COLO668 (cell line): ENCODE data around the gene TTLL5.
"Not testable (repeated sequence)": the region's sequence is repeated elsewhere in the genome, so short reads cannot be mapped to it uniquely, and the experiment has no call there.

Experiments used
- DNase-seq: peaks from one replicate; lab custom pipeline; 2025; ENCODE audit not compliant: unreplicated experiment; lab: John Stamatoyannopoulos, UW

Gene TTLL5

GRCh38 chr14:75649773-75650172, 11.3 kb upstream of the TTLL5 start:
- no peak for DNase-seq

GRCh38 chr14:75650253-75651058, 10.6 kb upstream of the TTLL5 start:
- DNase-seq, result no peak

GRCh38 chr14:75653563-75653962, 7.5 kb upstream of the TTLL5 start:
- no peak for DNase-seq

GRCh38 chr14:75654127-75654732, 6.8 kb upstream of the TTLL5 start:
- peak; percentile 77 for DNase-seq

GRCh38 chr14:75655235-75655634, 5.8 kb upstream of the TTLL5 start:
- no peak for DNase-seq

- DNase-seq, result no peak
Observed at GRCh38 chr14:75657331-75657730, 3.7 kb upstream of the TTLL5 start.

GRCh38 chr14:75658957-75659356, 2.1 kb upstream of the TTLL5 start:
- no peak for DNase-seq

GRCh38 chr14:75660238-75660629, 812 bp upstream of the TTLL5 start:
- DNase-seq, result no peak

GRCh38 chr14:75661499-75661814, 411 bp downstream of the TTLL5 start:
- DNase-seq, result no peak

GRCh38 chr14:75662966-75663365, 1.9 kb downstream of the TTLL5 start:
- no peak for DNase-seq

- no peak for DNase-seq
Observed at GRCh38 chr14:75667099-75667765, 6.2 kb downstream of the TTLL5 start.

- no peak for DNase-seq
Observed at GRCh38 chr14:75672605-75673192, 11.7 kb downstream of the TTLL5 start.

- DNase-seq, result no peak
Observed at GRCh38 chr14:75673345-75674035, 12.4 kb downstream of the TTLL5 start.

- DNase-seq, result no peak
Observed at GRCh38 chr14:75675265-75675960, 14.4 kb downstream of the TTLL5 start.

GRCh38 chr14:75685910-75686309, 24.9 kb downstream of the TTLL5 start:
- DNase-seq, result no peak

- DNase-seq, result no peak
Observed at GRCh38 chr14:75689012-75689411, 28.0 kb downstream of the TTLL5 start.

- DNase-seq, result no peak
Observed at GRCh38 chr14:75690010-75690409, 29.0 kb downstream of the TTLL5 start.

- not testable (repeated sequence) for DNase-seq
Observed at GRCh38 chr14:75695025-75695424, 34.0 kb downstream of the TTLL5 start.

- DNase-seq, result no peak
Observed at GRCh38 chr14:75697386-75697785, 36.3 kb downstream of the TTLL5 start.

- DNase-seq, result no peak
Observed at GRCh38 chr14:75697918-75698317, 36.9 kb downstream of the TTLL5 start.

- DNase-seq, result no peak
Observed at GRCh38 chr14:75699331-75699730, 38.3 kb downstream of the TTLL5 start.
